OCI-LY3 (cell line): ENCODE data around the gene IL17RA.

Experiments
- H2AFZ ChIP-seq: fragments of 200-600, 300-600 bp; shearing (Covaris generic); 2 replicates; pipeline ENCODE4 v1.6.0; 2014; ENCODE audit warnings: antibody characterized with exemption, low read depth, low read length
- H3K27ac ChIP-seq: fragments of 200-600, 300-600 bp; sonication (generic); 2 replicates; pipeline ENCODE4 v1.5.1; 2014; ENCODE audit warnings: mild to moderate bottlenecking, low read length, moderate library complexity, mixed read lengths
- H3K27me3 ChIP-seq: fragments of 200-600, 300-600 bp; sonication (generic); 2 replicates; pipeline ENCODE4 v1.6.1; 2014; ENCODE audit warnings: low read depth, low read length, mixed read lengths
- H3K36me3 ChIP-seq: fragments of 200-600, 300-600 bp; sonication (generic); replicated peaks from 2 replicates; pipeline ENCODE3; 2014; ENCODE audit warnings: low read depth, low read length, mixed read lengths
- H3K4me1 ChIP-seq: fragments of 300-600, 200-600 bp; sonication (generic); 2 replicates; pipeline ENCODE4 v1.6.1; 2014; ENCODE audit warnings: low read length, mixed read lengths
- H3K4me2 ChIP-seq: fragments of 200-600, 300-600 bp; sonication (generic); 2 replicates; pipeline ENCODE4 v1.6.1; 2014; ENCODE audit warnings: low read length, mixed read lengths
- H3K4me3 ChIP-seq: fragments of 300-600, 200-600 bp; sonication (generic); 2 replicates; pipeline ENCODE4 v1.5.1; 2014; ENCODE audit warnings: antibody characterized with exemption, mild to moderate bottlenecking, low read length, moderate library complexity
- H3K79me2 ChIP-seq: fragments of 300-600, 200-600 bp; shearing (Covaris generic); 2 replicates; pipeline ENCODE4 v1.6.1; 2014; ENCODE audit warnings: mild to moderate bottlenecking, low read length, mixed read lengths
- H3K9ac ChIP-seq: fragments of 300-600, 200-600 bp; shearing (Covaris generic); 2 replicates; pipeline ENCODE4 v1.6.0; 2014; ENCODE audit warnings: mild to moderate bottlenecking, low read length, moderate library complexity
- H3K9me3 ChIP-seq: fragments of 200-600, 300-600 bp; shearing (Covaris generic); 2 replicates; pipeline ENCODE4 v1.6.1; 2014; ENCODE audit warnings: low read length, mixed read lengths; ENCODE audit not compliant: insufficient read depth
- H4K20me1 ChIP-seq: fragments of 200-600, 300-600 bp; sonication (generic); 2 replicates; pipeline ENCODE4 v1.6.1; 2016; ENCODE audit warnings: low read length, mixed read lengths; ENCODE audit not compliant: insufficient read depth
- CTCF ChIP-seq: fragments of 200-600, 300-600 bp; sonication (generic); IDR thresholded peaks from 2 replicates; pipeline ENCODE4 v1.5.1; 2014; ENCODE audit warnings: antibody characterized with exemption, low read length, low read depth
- EZH2phosphoT487 ChIP-seq: fragments of 200-600 bp; shearing (Covaris generic); IDR thresholded peaks from 2 replicates; pipeline ENCODE4 v1.6.1; 2018; ENCODE audit warnings: antibody characterized with exemption, mixed run types, low read depth

IL17RA gene

GRCh38 chr22:17043521-17043920 is 41.3 kb upstream of the IL17RA start:
- no peak overlapping the region for H3K4me3 ChIP-seq
- H2AFZ ChIP-seq: no peak overlapping the region
- peaks cover 36% of the 10 kb centered on the region for H3K4me1 ChIP-seq
- peak overlapping the region; percentile 25 for H3K4me2 ChIP-seq
- TF ChIP-seq EZH2phosphoT487 (no peak), CTCF (no peak)
- no peaks in the 10 kb centered on the region for H3K9me3 ChIP-seq
- H4K20me1 ChIP-seq: peaks cover 86% of the 10 kb centered on the region
- peaks cover 53% of the 10 kb centered on the region for H3K36me3 ChIP-seq
- no peak overlapping the region for H3K27ac ChIP-seq
- peaks cover 88% of the 10 kb centered on the region for H3K79me2 ChIP-seq
- H3K27me3 ChIP-seq: no peaks in the 10 kb centered on the region
- H3K9ac ChIP-seq: no peak overlapping the region

GRCh38 chr22:17046566-17047348 is 38.0 kb upstream of the IL17RA start:
- peaks cover 65% of the 10 kb centered on the region for H3K36me3 ChIP-seq
- H3K27ac ChIP-seq: no peak overlapping the region
- H4K20me1 ChIP-seq: peaks cover 64% of the 10 kb centered on the region
- H3K27me3 ChIP-seq: no peaks in the 10 kb centered on the region
- H2AFZ ChIP-seq: no peak overlapping the region
- peaks cover 55% of the 10 kb centered on the region for H3K79me2 ChIP-seq
- no peak overlapping the region for H3K4me3 ChIP-seq
- H3K4me2 ChIP-seq: no peak overlapping the region
- no peak overlapping the region for H3K9ac ChIP-seq
- no peaks in the 10 kb centered on the region for H3K9me3 ChIP-seq
- TF ChIP-seq CTCF: no peak
- TF ChIP-seq EZH2phosphoT487: no peak
- H3K4me1 ChIP-seq: peaks cover 32% of the 10 kb centered on the region

- Histone ChIP-seq H3K9ac (no peak overlapping the region), H3K27ac (no peak overlapping the region)
- TF ChIP-seq CTCF: no peak
- no peak for TF ChIP-seq EZH2phosphoT487
Measured at GRCh38 chr22:17047656-17048055, 37.1 kb upstream of the IL17RA start.

GRCh38 chr22:17056058-17056457 is 28.7 kb upstream of the IL17RA start:
- Histone ChIP-seq H2AFZ (no peak overlapping the region), H3K36me3 (peaks cover 58% of the 10 kb centered on the region), H3K27me3 (no peaks in the 10 kb centered on the region), H3K4me1 (no peaks in the 10 kb centered on the region), H3K9ac (no peak overlapping the region), H3K9me3 (no peaks in the 10 kb centered on the region), H4K20me1 (peaks cover 33% of the 10 kb centered on the region), H3K27ac (no peak overlapping the region), H3K4me3 (no peak overlapping the region), H3K79me2 (0 out of 2 replicates have a peak, but pooled peaks cover 6% of the 10 kb centered on the region), H3K4me2 (no peak overlapping the region)
- TF ChIP-seq EZH2phosphoT487 (no peak), CTCF (no peak)

More at GRCh38 chr22:17047656-17048055, 37.1 kb upstream of the IL17RA start:
- Histone ChIP-seq H3K4me1 (peaks cover 32% of the 10 kb centered on the region), H3K79me2 (peaks cover 46% of the 10 kb centered on the region), H3K36me3 (peaks cover 66% of the 10 kb centered on the region), H3K4me2 (no peak overlapping the region), H3K27me3 (no peaks in the 10 kb centered on the region), H4K20me1 (peaks cover 56% of the 10 kb centered on the region), H3K4me3 (no peak overlapping the region), H2AFZ (no peak overlapping the region), H3K9me3 (no peaks in the 10 kb centered on the region)
